ENCODE results near the gene LYRM1. TPM values are rescaled to one million over a fixed set of nuclear protein-coding genes. Genes with fewer than 3 reads are reported as not detected.

Gene LYRM1
- total and polyA plus RNA-seq, 10 of the 15 experiments (the other 5 are each of a cell fraction or from before 2014, with no cell fraction given), result 18.4 to 54.4 (median 38.0) TPM

GRCh38 chr16:20880867-20881502 lies 19.6 kb upstream of the LYRM1 start:
- POLR2A ChIA-PET, result interaction anchor here (0.9 kb wide), 1 partner anchor 18 kb away, joined by 4 read pairs; no protein-coding TSS in a partner anchor
- no peak for TF ChIP-seq SPI1 (IDR thresholded peaks at IDR 0.05; ENCODE audit: borderline replicate concordance, insufficient read depth, low read depth, low read length)
- TF ChIP-seq ZBTB4 (CRISPR knock-in tag; IDR thresholded peaks at IDR 0.05), result no peak
- no peak for TF ChIP-seq TARDBP (IDR thresholded peaks at IDR 0.05; ENCODE audit: borderline replicate concordance)
- TF ChIP-seq ELK1 (IDR thresholded peaks at IDR 0.05; ENCODE audit: low read depth, low read length), result no peak
- TF ChIP-seq ZSCAN29 (IDR thresholded peaks at IDR 0.05), result no peak
- no peak for TF ChIP-seq PAX5 (IDR thresholded peaks at IDR 0.05; ENCODE audit: borderline replicate concordance, low read depth, low read length)
- no peak for TF ChIP-seq SMC3 (IDR thresholded peaks at IDR 0.05; ENCODE audit: borderline replicate concordance, low read length)
- no peak for TF ChIP-seq ZNF207 (IDR thresholded peaks at IDR 0.05; ENCODE audit: borderline replicate concordance)
- TF ChIP-seq BCLAF1 (IDR thresholded peaks at IDR 0.05), result no peak
- no peak for TF ChIP-seq CEBPB (IDR thresholded peaks at IDR 0.05; ENCODE audit: borderline replicate concordance in 1 of 2, low read depth in 2 of 2, low read length in 2 of 2)
- no peak for TF ChIP-seq KDM1A (IDR thresholded peaks at IDR 0.05; ENCODE audit: borderline replicate concordance)
- no peak for TF ChIP-seq EZH2 (IDR thresholded peaks at IDR 0.05; ENCODE audit: borderline replicate concordance, control insufficient read depth, low read depth, low read length)
- no peak for TF ChIP-seq PBX3 (IDR thresholded peaks at IDR 0.05; ENCODE audit: insufficient replicate concordance, low read depth, low read length)
- TF ChIP-seq MYC (IDR thresholded peaks at IDR 0.05; ENCODE audit: insufficient read depth, insufficient read length, insufficient replicate concordance, low read length, severe bottlenecking), result no peak
- no peak for TF ChIP-seq PML (IDR thresholded peaks at IDR 0.05; ENCODE audit: low read length)

More at GRCh38 chr16:20880867-20881502, 19.6 kb upstream of the LYRM1 start:
- FAIRE-seq (no peak), ATAC-seq (no peak), DNase-seq (ENCODE audit: low read depth, low spot score) (no peak)
- no peak overlapping the region for H2AFZ ChIP-seq (ENCODE audit: control insufficient read depth, low read depth, low read length)
- RAD21 ChIA-PET (ENCODE audit: unreplicated experiment), result interaction anchor here (0.8 kb wide), 1 partner anchor 118 kb away, joined by 3 read pairs; no protein-coding TSS in a partner anchor
- CTCF ChIA-PET, result no interaction called here
- H3K27ac ChIP-seq (ENCODE audit: control insufficient read depth, insufficient read depth), result no peak overlapping the region
- peaks cover 13% of the 10 kb centered on the region for H3K79me2 ChIP-seq (ENCODE audit: control insufficient read depth, insufficient read depth, low read length)
- no peak overlapping the region for H3K4me3 ChIP-seq
- H3K36me3 ChIP-seq (ENCODE audit: control insufficient read depth in 2 of 2, insufficient read depth in 2 of 2, low read length in 1 of 2), result no peaks in the 10 kb centered on the region
- no peaks in the 10 kb centered on the region for H3K27me3 ChIP-seq (replicated peaks in 1 of 2; ENCODE audit: control insufficient read depth in 2 of 2, insufficient read depth in 2 of 2, low read length in 1 of 2)
- SMC1A ChIA-PET (ENCODE audit: uncharacterized antibody, unreplicated experiment), result interaction anchor here (0.6 to 2.7 kb wide), 4 partner anchors 19 to 205 kb away, joined by 3 to 8 read pairs (median 6); partner anchors contain the start of gene DCUN1D3
- no peak overlapping the region for H3K4me2 ChIP-seq (ENCODE audit: control insufficient read depth, insufficient read depth)
- BruUV-seq (replicated peaks), result no TSS peak
- intact Hi-C loops (cut with micrococcal nuclease; ENCODE audit: unreplicated experiment), result no loop called here
- no peaks in the 10 kb centered on the region for H4K20me1 ChIP-seq (ENCODE audit: control insufficient read depth, insufficient read depth)
- 97% methylated on average over 3 of the region's 3 CpGs for WGBS (ENCODE audit: insufficient coverage, insufficient replicate concordance, low lambda C conversion rate, missing lambda C conversion rate)
- peaks cover 22% of the 10 kb centered on the region for H3K4me1 ChIP-seq (ENCODE audit: control insufficient read depth, insufficient read depth, low read length)
- no peak overlapping the region for H3K9ac ChIP-seq (ENCODE audit: control insufficient read depth, insufficient read depth, low read length)
- H3K9me3 ChIP-seq (replicated peaks; ENCODE audit: control insufficient read depth, insufficient read depth, low read length), result no peaks in the 10 kb centered on the region
- in situ Hi-C loops (cut with MboI), result no loop called here

Data from GM12878 (cell line).